ENCODE measurements around the gene ELMO2.

Gene ELMO2

DNA sequence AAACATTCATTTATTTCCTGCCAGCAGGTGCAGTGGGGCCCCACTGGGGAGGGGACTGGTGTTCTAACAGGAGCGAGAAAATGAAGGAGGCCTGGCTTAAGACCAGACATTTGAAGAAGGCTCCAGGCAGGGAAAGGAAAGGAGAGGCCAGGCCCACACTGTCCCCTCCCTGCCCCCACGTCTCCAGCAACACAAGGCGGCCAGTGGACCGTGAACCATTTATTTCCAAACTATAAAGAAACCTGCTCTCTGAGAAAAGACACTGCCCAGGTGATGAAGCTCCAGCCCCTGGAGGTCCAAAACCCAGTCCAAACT, 56.7 kb downstream of the ELMO2 start:
- peak overlapping the region; percentile 31 for H3K27ac ChIP-seq (ENCODE audit: low read length, poor library complexity, severe bottlenecking)
- no peak overlapping the region for H3K14ac ChIP-seq (ENCODE audit: low read length in 2 of 2)
- peak overlapping the region; percentile 29 for H2BK120ac ChIP-seq (ENCODE audit: low read depth, low read length)
- no peak overlapping the region for H3K4me2 ChIP-seq (ENCODE audit: low read length, poor library complexity, severe bottlenecking)
- H2BK5ac ChIP-seq (ENCODE audit: low read depth, low read length, poor library complexity, severe bottlenecking) = no peak overlapping the region
- H4K8ac ChIP-seq (ENCODE audit: low read length) = peak overlapping the region; percentile 74
- peaks cover 29 to 35% of the 10 kb centered on the region in 2 experiments for H3K36me3 ChIP-seq (ENCODE audit: control insufficient read depth in 1 of 2, insufficient read depth in 2 of 2, low read depth in 1 of 2, low read length in 2 of 2)
- peak overlapping the region; percentile 69 for H2AK5ac ChIP-seq (ENCODE audit: low read length, severe bottlenecking)
- 84% methylated on average over 4 of the region's 4 CpGs for WGBS
- H2BK12ac ChIP-seq (ENCODE audit: low read length in 2 of 2) = peak overlapping the region in 1 of 2 experiments; percentile 90
- H3K4me3 ChIP-seq (ENCODE audit: insufficient read depth in 1 of 2, low read depth in 1 of 2, low read length in 2 of 2) = no peak overlapping the region
- H3K79me1 ChIP-seq (replicated peaks; ENCODE audit: low read length, poor library complexity, severe bottlenecking) = peaks cover 5% of the 10 kb centered on the region
- H3K4ac ChIP-seq (ENCODE audit: low read depth in 1 of 2, low read length in 2 of 2) = peak overlapping the region in 1 of 2 experiments; percentile 90
- no peak overlapping the region for H2BK15ac ChIP-seq (ENCODE audit: low read depth, poor library complexity, severe bottlenecking)
- H3K18ac ChIP-seq (ENCODE audit: low read depth in 1 of 2, low read length in 2 of 2) = peak overlapping the region; percentile 6 to 90
- peak overlapping the region; percentile 65 for H3K9ac ChIP-seq (ENCODE audit: low read length)
- peak overlapping the region; percentile 58 for H4K91ac ChIP-seq (ENCODE audit: low read length)
- no peaks in the 10 kb centered on the region for H3K9me3 ChIP-seq (ENCODE audit: control insufficient read depth, low read length)
- H3K4me1 ChIP-seq (ENCODE audit: control insufficient read depth, insufficient read depth, low read depth, low read length) = peaks cover 40% of the 10 kb centered on the region
- H3K23ac ChIP-seq (ENCODE audit: low read length in 2 of 2) = no peak overlapping the region
- no peaks in the 10 kb centered on the region for H3K27me3 ChIP-seq (ENCODE audit: control insufficient read depth in 1 of 2, insufficient read depth in 1 of 2, low read length in 2 of 2)
- DNase-seq = no peak
- no peak overlapping the region for H2AFZ ChIP-seq (ENCODE audit: low read depth, low read length)

DNA sequence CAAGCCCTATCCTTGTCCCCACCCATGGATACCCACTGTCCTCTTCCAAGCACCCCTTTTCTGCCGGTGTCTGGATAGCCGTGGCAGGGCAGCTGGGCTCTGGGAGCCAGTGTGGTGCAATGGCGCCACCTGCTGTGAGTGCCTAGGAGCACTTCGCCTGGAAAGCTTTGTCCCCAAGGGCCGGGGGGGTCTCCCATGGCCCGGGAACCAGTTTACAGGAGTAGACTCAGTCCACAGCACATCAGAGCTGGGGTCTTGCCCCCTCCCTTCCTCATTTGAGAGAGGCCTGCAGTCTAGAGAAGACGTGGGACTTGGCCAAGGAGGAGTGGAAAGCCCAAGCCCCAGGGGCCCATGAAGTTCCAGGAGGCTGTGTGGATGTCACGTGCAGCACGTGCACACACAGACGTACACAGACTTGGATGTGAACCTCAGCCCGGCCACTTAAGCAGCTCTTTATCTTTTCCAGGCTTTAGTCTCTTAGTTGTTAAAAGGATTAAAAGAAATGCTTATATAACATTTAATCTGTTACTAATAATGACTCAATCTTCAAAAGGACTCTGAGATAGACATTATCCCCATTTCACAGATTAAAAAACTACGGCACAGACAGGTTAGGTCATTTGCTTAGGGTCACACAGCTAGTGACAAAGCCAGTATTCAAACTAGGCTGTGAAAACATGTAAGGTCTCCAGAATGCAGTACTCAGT, 57.2 kb downstream of the ELMO2 start:
- 64% methylated on average over 11 of the region's 12 CpGs for WGBS
- H2BK120ac ChIP-seq (ENCODE audit: low read depth, low read length) = peak overlapping the region; percentile 29

DNA sequence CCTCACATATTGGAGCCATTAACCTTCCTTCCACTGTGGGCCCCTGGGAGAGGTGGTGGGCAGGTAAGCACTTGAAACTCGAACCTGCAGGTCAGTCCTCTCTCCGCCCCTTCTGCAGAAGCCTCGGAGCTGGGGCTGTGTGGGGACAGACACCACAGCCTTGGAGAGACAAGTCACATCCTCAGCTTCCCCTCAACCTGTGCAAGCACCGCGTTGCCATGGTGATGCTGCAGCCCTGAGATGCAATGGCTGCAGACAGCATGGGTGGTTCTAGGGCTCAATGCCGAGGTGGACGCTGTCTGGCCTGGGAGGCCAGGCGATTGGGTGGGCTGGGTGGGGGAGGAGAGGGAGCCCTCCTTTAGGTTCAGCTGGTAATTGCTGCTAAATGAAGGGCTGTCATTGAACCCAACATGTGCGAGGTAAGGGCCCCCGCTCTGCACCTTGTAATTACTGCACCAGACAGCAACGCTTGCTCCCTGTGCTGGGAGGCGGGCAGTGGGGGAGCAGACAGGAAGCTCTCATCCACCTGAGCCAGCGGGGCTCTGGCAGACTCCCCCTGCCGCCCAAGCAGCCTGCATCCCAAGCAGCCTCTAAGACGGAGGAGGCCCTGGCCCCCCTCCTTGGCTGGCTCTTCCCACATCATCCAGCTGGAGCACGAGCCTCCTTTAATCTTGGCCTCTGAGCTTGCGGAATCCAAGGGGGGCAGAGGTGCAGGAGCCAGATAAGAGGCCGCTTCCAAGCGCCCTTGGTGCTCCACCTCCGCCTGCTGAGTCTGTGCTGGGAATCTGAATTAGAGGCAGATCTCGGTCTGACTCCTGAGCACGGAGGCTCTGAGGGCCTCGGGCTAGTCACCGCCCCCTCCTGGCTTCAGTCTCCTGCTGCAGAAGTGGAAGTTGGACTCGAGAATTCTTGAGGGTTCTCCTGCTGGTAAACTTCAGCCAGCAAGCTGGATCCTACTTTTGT, 58.3 kb downstream of the ELMO2 start:
- Histone ChIP-seq H3K27me3 (ENCODE audit: control insufficient read depth in 1 of 2, insufficient read depth in 1 of 2, low read length in 2 of 2) (peaks cover 15% of the 10 kb centered on the region in 2 experiments), H3K4me1 (ENCODE audit: control insufficient read depth, insufficient read depth, low read depth, low read length) (peaks cover 40% of the 10 kb centered on the region), H3K18ac (ENCODE audit: low read depth in 1 of 2, low read length in 2 of 2) (no peak overlapping the region), H4K8ac (ENCODE audit: low read length) (no peak overlapping the region), H3K9me3 (ENCODE audit: control insufficient read depth, low read length) (no peaks in the 10 kb centered on the region), H3K4me3 (ENCODE audit: insufficient read depth in 1 of 2, low read depth in 1 of 2, low read length in 2 of 2) (peak overlapping the region in 1 of 2 experiments; percentile 59), H3K14ac (ENCODE audit: low read length in 2 of 2) (peak overlapping the region in 1 of 2 experiments; percentile 42), H2BK15ac (ENCODE audit: low read depth, poor library complexity, severe bottlenecking) (no peak overlapping the region), H3K23ac (ENCODE audit: low read length in 2 of 2) (no peak overlapping the region), H3K27ac (ENCODE audit: low read length, poor library complexity, severe bottlenecking) (no peak overlapping the region), H3K4me2 (ENCODE audit: low read length, poor library complexity, severe bottlenecking) (no peak overlapping the region), H2AFZ (ENCODE audit: low read depth, low read length) (no peak overlapping the region), H3K79me1 (replicated peaks; ENCODE audit: low read length, poor library complexity, severe bottlenecking) (peaks cover 5% of the 10 kb centered on the region), H2BK120ac (ENCODE audit: low read depth, low read length) (no peak overlapping the region), H3K36me3 (ENCODE audit: control insufficient read depth in 1 of 2, insufficient read depth in 2 of 2, low read depth in 1 of 2, low read length in 2 of 2) (peaks cover 20 to 26% of the 10 kb centered on the region in 2 experiments), H2BK5ac (ENCODE audit: low read depth, low read length, poor library complexity, severe bottlenecking) (no peak overlapping the region), H2AK5ac (ENCODE audit: low read length, severe bottlenecking) (no peak overlapping the region), H3K9ac (ENCODE audit: low read length) (peak overlapping the region; percentile 65), H2BK12ac (ENCODE audit: low read length in 2 of 2) (no peak overlapping the region), H4K91ac (ENCODE audit: low read length) (no peak overlapping the region), H3K4ac (ENCODE audit: low read depth in 1 of 2, low read length in 2 of 2) (no peak overlapping the region)
- DNase-seq = peak; percentile 43
- WGBS = 65% methylated on average over 25 of the region's 25 CpGs

More for the DNA sequence above, 57.2 kb downstream of the ELMO2 start:
- H3K4me3 ChIP-seq (ENCODE audit: insufficient read depth in 1 of 2, low read depth in 1 of 2, low read length in 2 of 2) = peak overlapping the region in 1 of 2 experiments; percentile 59
- H2BK12ac ChIP-seq (ENCODE audit: low read length in 2 of 2) = no peak overlapping the region
- H3K79me1 ChIP-seq (replicated peaks; ENCODE audit: low read length, poor library complexity, severe bottlenecking) = peaks cover 5% of the 10 kb centered on the region
- no peak overlapping the region for H4K8ac ChIP-seq (ENCODE audit: low read length)
- peaks cover 24 to 31% of the 10 kb centered on the region in 2 experiments for H3K36me3 ChIP-seq (ENCODE audit: control insufficient read depth in 1 of 2, insufficient read depth in 2 of 2, low read depth in 1 of 2, low read length in 2 of 2)
- H2BK5ac ChIP-seq (ENCODE audit: low read depth, low read length, poor library complexity, severe bottlenecking) = no peak overlapping the region
- no peak overlapping the region for H2BK15ac ChIP-seq (ENCODE audit: low read depth, poor library complexity, severe bottlenecking)
- H3K14ac ChIP-seq (ENCODE audit: low read length in 2 of 2) = no peak overlapping the region
- no peaks in the 10 kb centered on the region for H3K9me3 ChIP-seq (ENCODE audit: control insufficient read depth, low read length)
- peak overlapping the region in 1 of 2 experiments; percentile 42 for H3K23ac ChIP-seq (ENCODE audit: low read length in 2 of 2)
- H3K9ac ChIP-seq (ENCODE audit: low read length) = peak overlapping the region; percentile 65
- no peak overlapping the region for H4K91ac ChIP-seq (ENCODE audit: low read length)
- no peak overlapping the region for H3K18ac ChIP-seq (ENCODE audit: low read depth in 1 of 2, low read length in 2 of 2)
- peaks cover 4 to 5% of the 10 kb centered on the region in 2 experiments for H3K27me3 ChIP-seq (ENCODE audit: control insufficient read depth in 1 of 2, insufficient read depth in 1 of 2, low read length in 2 of 2)
- no peak overlapping the region for H2AK5ac ChIP-seq (ENCODE audit: low read length, severe bottlenecking)
- no peak overlapping the region for H3K4ac ChIP-seq (ENCODE audit: low read depth in 1 of 2, low read length in 2 of 2)
- peaks cover 40% of the 10 kb centered on the region for H3K4me1 ChIP-seq (ENCODE audit: control insufficient read depth, insufficient read depth, low read depth, low read length)
- DNase-seq = peak; percentile 59
- no peak overlapping the region for H3K27ac ChIP-seq (ENCODE audit: low read length, poor library complexity, severe bottlenecking)
- no peak overlapping the region for H3K4me2 ChIP-seq (ENCODE audit: low read length, poor library complexity, severe bottlenecking)
- H2AFZ ChIP-seq (ENCODE audit: low read depth, low read length) = no peak overlapping the region

DNA sequence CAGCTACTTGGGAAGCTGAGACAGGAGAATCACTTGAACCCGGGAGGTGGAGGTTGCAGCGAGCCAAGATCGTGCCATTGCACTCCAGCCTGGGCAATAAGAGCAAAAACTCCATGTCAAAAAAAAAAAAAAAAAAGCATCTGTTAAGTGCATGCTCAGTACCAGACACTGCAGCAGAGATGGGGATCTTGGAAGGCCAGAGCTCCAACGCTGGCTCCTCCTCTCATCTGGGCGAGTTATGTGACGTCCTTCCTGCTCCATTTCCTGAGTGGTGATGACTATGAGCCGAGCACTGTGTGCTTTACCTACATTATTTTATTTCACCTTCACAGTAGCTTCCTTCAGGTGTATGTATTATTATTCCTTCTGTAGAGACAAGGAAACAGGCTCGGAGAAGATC, 59.6 kb downstream of the ELMO2 start:
- Histone ChIP-seq H3K36me3 (ENCODE audit: control insufficient read depth in 1 of 2, insufficient read depth in 2 of 2, low read depth in 1 of 2, low read length in 2 of 2) (peaks cover 8 to 14% of the 10 kb centered on the region in 2 experiments), H3K9me3 (ENCODE audit: control insufficient read depth, low read length) (no peaks in the 10 kb centered on the region), H3K4me2 (ENCODE audit: low read length, poor library complexity, severe bottlenecking) (no peak overlapping the region), H4K91ac (ENCODE audit: low read length) (no peak overlapping the region), H2BK15ac (ENCODE audit: low read depth, poor library complexity, severe bottlenecking) (no peak overlapping the region), H3K9ac (ENCODE audit: low read length) (no peak overlapping the region), H3K14ac (ENCODE audit: low read length in 2 of 2) (no peak overlapping the region), H3K4me3 (ENCODE audit: insufficient read depth in 1 of 2, low read depth in 1 of 2, low read length in 2 of 2) (no peak overlapping the region), H3K4me1 (ENCODE audit: control insufficient read depth, insufficient read depth, low read depth, low read length) (peaks cover 34% of the 10 kb centered on the region), H3K4ac (ENCODE audit: low read depth in 1 of 2, low read length in 2 of 2) (no peak overlapping the region), H2BK12ac (ENCODE audit: low read length in 2 of 2) (no peak overlapping the region), H2BK120ac (ENCODE audit: low read depth, low read length) (no peak overlapping the region), H3K27me3 (ENCODE audit: control insufficient read depth in 1 of 2, insufficient read depth in 1 of 2, low read length in 2 of 2) (peaks cover 28 to 29% of the 10 kb centered on the region in 2 experiments), H2AK5ac (ENCODE audit: low read length, severe bottlenecking) (no peak overlapping the region), H2AFZ (ENCODE audit: low read depth, low read length) (no peak overlapping the region), H4K8ac (ENCODE audit: low read length) (no peak overlapping the region), H3K79me1 (replicated peaks; ENCODE audit: low read length, poor library complexity, severe bottlenecking) (peaks cover 3% of the 10 kb centered on the region), H3K27ac (ENCODE audit: low read length, poor library complexity, severe bottlenecking) (no peak overlapping the region), H3K23ac (ENCODE audit: low read length in 2 of 2) (no peak overlapping the region), H2BK5ac (ENCODE audit: low read depth, low read length, poor library complexity, severe bottlenecking) (no peak overlapping the region), H3K18ac (ENCODE audit: low read depth in 1 of 2, low read length in 2 of 2) (no peak overlapping the region)
- no peak for DNase-seq
- 89% methylated on average over 7 of the region's 8 CpGs for WGBS
